ENCODE data around the gene VDR. TPM values are rescaled to one million over a fixed set of nuclear protein-coding genes. Genes with fewer than 3 reads are reported as not detected.

The VDR gene
- polyA plus RNA-seq, 1 donor (not counting 4 experiments of a cell fraction or from before 2014, with no cell fraction given), result 43.3 TPM

DNA sequence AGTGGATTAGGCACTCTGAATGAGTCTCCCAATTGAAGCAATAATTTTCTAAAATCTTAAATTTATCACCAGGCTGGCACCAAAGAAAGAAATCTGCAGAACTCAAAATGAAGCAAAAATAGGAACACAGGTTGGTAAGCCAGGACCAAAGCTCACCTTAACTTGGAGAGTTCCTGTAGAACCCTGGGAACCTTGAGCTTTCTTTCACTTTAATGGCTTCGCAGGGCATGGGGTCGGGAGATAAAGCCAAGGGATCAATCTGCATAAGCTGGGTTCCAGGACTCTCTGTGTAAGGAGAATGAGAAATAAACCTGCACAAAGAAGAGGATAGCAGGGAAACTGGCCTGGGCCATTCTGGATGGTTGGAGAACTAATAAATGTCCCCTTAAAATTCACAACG, 8.3 kb upstream of the VDR start:
- Histone ChIP-seq H4K20me1 (ENCODE audit: control insufficient read depth, extremely low read depth, insufficient read depth, low read length) (no peaks in the 10 kb centered on the region), H3K4me3 (ENCODE audit: control insufficient read depth in 2 of 3, extremely low read depth in 1 of 3, insufficient read depth in 2 of 3, low read depth in 1 of 3, low read length in 3 of 3) (no peak overlapping the region), H3K27ac (ENCODE audit: control insufficient read depth, insufficient read depth, low read length) (no peak overlapping the region), H3K27me3 (ENCODE audit: control insufficient read depth, extremely low read depth, insufficient read depth, low read length) (no peaks in the 10 kb centered on the region), H3K36me3 (ENCODE audit: control insufficient read depth in 2 of 2, extremely low read depth in 1 of 2, insufficient read depth in 2 of 2, low read length in 2 of 2) (no peaks in the 10 kb centered on the region), H3K9me3 (ENCODE audit: control insufficient read depth, low read depth, low read length) (no peaks in the 10 kb centered on the region), H3K9me1 (ENCODE audit: control insufficient read depth, extremely low read depth, insufficient read depth, low read length) (no peaks in the 10 kb centered on the region), H3K9ac (ENCODE audit: control insufficient read depth, extremely low read depth, insufficient read depth, low read length) (no peak overlapping the region), H3K4me2 (ENCODE audit: control insufficient read depth, extremely low read depth, insufficient read depth, low read depth, low read length) (no peak overlapping the region), H3K79me2 (ENCODE audit: control insufficient read depth, insufficient read depth, low read length) (no peaks in the 10 kb centered on the region), H3K4me1 (ENCODE audit: control insufficient read depth, extremely low read depth, insufficient read depth, low read length) (peaks cover 15% of the 10 kb centered on the region), H2AFZ (ENCODE audit: control insufficient read depth, low read length) (no peak overlapping the region)
- no peak for TF ChIP-seq EZH2 (IDR thresholded peaks at IDR 0.05; ENCODE audit: low read length)
- TF ChIP-seq, protein P1, sequence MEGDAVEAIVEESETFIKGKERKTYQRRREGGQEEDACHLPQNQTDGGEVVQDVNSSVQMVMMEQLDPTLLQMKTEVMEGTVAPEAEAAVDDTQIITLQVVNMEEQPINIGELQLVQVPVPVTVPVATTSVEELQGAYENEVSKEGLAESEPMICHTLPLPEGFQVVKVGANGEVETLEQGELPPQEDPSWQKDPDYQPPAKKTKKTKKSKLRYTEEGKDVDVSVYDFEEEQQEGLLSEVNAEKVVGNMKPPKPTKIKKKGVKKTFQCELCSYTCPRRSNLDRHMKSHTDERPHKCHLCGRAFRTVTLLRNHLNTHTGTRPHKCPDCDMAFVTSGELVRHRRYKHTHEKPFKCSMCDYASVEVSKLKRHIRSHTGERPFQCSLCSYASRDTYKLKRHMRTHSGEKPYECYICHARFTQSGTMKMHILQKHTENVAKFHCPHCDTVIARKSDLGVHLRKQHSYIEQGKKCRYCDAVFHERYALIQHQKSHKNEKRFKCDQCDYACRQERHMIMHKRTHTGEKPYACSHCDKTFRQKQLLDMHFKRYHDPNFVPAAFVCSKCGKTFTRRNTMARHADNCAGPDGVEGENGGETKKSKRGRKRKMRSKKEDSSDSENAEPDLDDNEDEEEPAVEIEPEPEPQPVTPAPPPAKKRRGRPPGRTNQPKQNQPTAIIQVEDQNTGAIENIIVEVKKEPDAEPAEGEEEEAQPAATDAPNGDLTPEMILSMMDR (optimal IDR thresholded peaks at IDR 0.05 in 1 of 3, IDR thresholded peaks at IDR 0.05 in 1 of 3, conservative IDR thresholded peaks at IDR 0.05 in 1 of 3; ENCODE audit: extremely low read depth in 1 of 3, insufficient read depth in 2 of 3, low read length in 3 of 3), result no peak
- FAIRE-seq (no peak), DNase-seq (ENCODE audit: low read depth, low spot score) (no peak)
- dilution Hi-C loops (cut with MboI; ENCODE audit: extremely low pct_ligation_motif_present, low sequenced_read_pairs), result no loop called here

GRCh38 chr12:47912556-47912955, 7.8 kb upstream of the VDR start:
- dilution Hi-C loops (cut with MboI; ENCODE audit: extremely low pct_ligation_motif_present, low sequenced_read_pairs), result no loop called here
- H2AFZ ChIP-seq (ENCODE audit: control insufficient read depth, low read length), result no peak overlapping the region

More at GRCh38 chr12:47912556-47912955, 7.8 kb upstream of the VDR start:
- Histone ChIP-seq H3K36me3 (ENCODE audit: control insufficient read depth in 2 of 2, extremely low read depth in 1 of 2, insufficient read depth in 2 of 2, low read length in 2 of 2) (no peaks in the 10 kb centered on the region), H3K9me1 (ENCODE audit: control insufficient read depth, extremely low read depth, insufficient read depth, low read length) (no peaks in the 10 kb centered on the region), H4K20me1 (ENCODE audit: control insufficient read depth, extremely low read depth, insufficient read depth, low read length) (no peaks in the 10 kb centered on the region), H3K27me3 (ENCODE audit: control insufficient read depth, extremely low read depth, insufficient read depth, low read length) (no peaks in the 10 kb centered on the region), H3K79me2 (ENCODE audit: control insufficient read depth, insufficient read depth, low read length) (no peaks in the 10 kb centered on the region), H3K4me2 (ENCODE audit: control insufficient read depth, extremely low read depth, insufficient read depth, low read depth, low read length) (no peak overlapping the region), H3K4me3 (ENCODE audit: control insufficient read depth in 2 of 3, extremely low read depth in 1 of 3, insufficient read depth in 2 of 3, low read depth in 1 of 3, low read length in 3 of 3) (no peak overlapping the region), H3K4me1 (ENCODE audit: control insufficient read depth, extremely low read depth, insufficient read depth, low read length) (peaks cover 15% of the 10 kb centered on the region), H3K27ac (ENCODE audit: control insufficient read depth, insufficient read depth, low read length) (no peak overlapping the region), H3K9me3 (ENCODE audit: control insufficient read depth, low read depth, low read length) (no peaks in the 10 kb centered on the region), H3K9ac (ENCODE audit: control insufficient read depth, extremely low read depth, insufficient read depth, low read length) (no peak overlapping the region)
- peak; percentile 26 for FAIRE-seq
- DNase-seq (ENCODE audit: low read depth, low spot score), result no peak
- no peak for TF ChIP-seq EZH2 (IDR thresholded peaks at IDR 0.05; ENCODE audit: low read length)
- TF ChIP-seq, protein P1 (optimal IDR thresholded peaks at IDR 0.05 in 1 of 3, IDR thresholded peaks at IDR 0.05 in 1 of 3, conservative IDR thresholded peaks at IDR 0.05 in 1 of 3; ENCODE audit: extremely low read depth in 1 of 3, insufficient read depth in 2 of 3, low read length in 3 of 3), result no peak
